ENCODE measurements around the gene FOXO4.

Gene FOXO4

DNA sequence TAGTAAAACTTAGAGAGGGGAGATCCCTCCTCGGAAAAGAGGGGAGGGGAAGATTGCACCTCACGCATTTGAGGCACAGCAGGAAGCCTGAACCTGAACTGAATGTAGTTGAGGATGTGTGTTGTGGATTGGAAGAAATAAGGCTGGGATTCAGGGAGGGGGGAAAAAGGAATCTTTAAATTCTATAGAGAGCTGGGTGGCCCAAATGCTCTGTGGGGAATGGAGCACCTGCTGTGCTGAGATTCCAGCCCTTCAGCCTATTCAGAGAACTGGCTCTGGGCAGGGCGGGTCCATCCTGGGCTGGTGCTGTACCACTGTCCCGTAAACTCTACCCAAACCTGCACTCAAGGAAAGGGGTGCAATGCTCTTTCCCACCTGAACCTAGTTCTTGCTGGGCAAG is 4.1 kb downstream of the FOXO4 start:
- no peak for DNase-seq

DNA sequence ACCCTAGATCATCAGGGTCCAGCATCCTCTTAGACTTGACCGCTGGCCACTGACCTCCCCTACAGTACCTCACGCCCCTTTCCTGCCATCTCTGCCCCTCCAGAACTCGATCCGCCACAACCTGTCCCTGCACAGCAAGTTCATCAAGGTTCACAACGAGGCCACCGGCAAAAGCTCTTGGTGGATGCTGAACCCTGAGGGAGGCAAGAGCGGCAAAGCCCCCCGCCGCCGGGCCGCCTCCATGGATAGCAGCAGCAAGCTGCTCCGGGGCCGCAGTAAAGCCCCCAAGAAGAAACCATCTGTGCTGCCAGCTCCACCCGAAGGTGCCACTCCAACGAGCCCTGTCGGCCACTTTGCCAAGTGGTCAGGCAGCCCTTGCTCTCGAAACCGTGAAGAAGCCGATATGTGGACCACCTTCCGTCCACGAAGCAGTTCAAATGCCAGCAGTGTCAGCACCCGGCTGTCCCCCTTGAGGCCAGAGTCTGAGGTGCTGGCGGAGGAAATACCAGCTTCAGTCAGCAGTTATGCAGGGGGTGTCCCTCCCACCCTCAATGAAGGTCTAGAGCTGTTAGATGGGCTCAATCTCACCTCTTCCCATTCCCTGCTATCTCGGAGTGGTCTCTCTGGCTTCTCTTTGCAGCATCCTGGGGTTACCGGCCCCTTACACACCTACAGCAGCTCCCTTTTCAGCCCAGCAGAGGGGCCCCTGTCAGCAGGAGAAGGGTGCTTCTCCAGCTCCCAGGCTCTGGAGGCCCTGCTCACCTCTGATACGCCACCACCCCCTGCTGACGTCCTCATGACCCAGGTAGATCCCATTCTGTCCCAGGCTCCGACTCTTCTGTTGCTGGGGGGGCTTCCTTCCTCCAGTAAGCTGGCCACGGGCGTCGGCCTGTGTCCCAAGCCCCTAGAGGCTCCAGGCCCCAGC is 5.2 kb downstream of the FOXO4 start:
- no peak for DNase-seq

DNA sequence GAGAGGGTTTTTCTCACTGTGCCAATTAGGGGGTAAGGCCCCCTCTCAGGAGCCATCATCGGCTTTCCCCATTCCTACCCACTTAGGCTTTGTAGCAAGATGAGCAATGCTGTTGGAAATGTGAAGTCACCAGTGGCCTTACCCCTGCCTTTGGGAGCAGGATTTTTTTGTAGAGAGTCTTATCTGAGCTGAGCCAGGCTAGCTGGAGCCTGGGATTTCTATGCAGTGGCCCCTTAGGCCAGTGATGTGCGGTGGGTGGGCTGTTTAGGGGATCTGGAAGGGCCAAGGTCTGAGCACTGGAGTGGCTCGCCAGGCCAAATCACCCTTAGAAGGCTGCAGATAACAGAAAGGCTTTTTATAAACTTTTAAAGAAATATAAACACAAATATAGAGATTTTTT is 6.6 kb downstream of the FOXO4 start:
- DNase-seq = no peak

DNA sequence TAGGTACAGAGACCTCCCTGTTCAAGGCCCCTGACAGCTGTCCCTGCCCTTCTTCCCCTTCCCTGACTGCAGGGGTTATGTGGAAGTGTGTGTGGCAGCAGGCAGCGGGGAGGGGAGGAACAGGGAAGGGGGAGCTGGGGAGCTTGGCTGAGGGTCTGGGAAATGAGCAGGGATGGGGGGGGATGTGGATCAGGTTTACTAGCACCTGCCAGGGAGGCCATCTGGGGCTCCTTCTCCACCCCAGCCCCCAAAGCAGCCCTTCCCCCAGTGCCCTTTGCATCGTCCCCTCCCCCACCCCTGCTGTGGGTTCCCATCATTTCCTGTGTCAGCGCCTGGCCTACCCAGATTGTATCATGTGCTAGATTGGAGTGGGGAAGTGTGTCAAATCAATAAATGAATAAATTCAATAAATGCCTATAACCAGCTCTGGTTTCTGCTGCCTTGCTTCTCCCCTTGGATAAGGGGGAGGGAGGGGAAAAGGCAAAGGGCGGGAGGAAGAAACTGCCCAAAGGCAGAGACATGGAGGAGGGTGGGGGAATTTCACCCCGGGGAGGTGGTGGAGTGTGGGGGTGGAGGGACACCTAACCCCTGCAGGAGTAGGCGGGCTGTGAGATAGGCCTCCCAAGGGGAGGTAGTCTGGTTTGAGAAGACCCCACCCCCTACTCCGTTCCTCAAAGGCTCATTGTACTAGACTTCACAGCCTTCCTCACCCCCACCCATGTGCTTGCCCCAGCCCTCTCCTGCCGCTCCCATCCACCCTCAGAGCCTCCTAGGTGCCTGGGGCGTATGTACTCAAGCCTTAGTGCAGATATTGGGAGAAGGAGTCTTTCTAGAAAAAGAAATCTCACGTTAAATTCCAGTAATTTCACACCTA is 7.7 kb downstream of the FOXO4 start:
- no peak for DNase-seq

DNA sequence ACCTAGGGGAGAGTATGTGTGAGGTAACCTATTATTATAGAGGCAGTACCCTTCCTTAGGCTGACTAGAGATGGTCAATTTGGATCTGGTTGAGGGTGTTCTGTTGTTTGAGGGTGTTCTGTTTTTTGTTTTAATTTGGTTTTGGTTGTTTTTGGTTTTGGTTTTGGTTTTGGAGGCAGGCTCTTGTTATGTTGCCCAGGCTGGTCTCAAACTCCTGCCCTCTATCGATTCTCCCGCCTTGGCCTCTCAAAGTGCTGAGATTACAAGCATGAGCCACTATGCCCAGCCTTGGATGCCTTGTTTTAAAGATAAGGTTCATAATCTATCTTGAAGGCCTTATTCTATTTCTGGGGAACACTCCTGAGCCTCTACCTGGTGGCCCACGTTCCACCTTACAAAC is 10.0 kb downstream of the FOXO4 start:
- no peak for DNase-seq

DNA sequence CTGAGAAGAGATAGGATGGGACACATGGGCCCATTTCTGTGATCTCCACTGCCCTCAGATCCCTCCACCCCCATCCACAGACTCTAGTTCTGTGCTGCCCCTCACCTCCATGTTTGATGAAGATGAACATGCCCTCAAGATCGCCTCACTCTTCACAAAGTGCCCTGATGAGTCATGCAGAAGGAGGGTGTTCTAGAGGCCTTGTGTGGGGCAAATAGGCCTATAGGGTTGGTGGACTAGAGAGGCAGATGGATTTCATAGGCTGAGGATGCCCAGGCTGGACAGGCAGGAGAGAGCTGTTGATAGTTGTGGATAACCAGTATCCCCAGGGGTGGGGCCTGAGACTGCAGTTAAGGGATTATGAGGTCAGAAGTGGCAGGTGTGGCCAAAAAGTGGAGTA is 10.8 kb downstream of the FOXO4 start, which contains the start of gene CXorf65:
CXorf65 (minus strand) TSS at position 314 of the 400 bp plus-strand sequence; CDS start at position 130, 184 bp downstream.
- no peak for DNase-seq

DNA sequence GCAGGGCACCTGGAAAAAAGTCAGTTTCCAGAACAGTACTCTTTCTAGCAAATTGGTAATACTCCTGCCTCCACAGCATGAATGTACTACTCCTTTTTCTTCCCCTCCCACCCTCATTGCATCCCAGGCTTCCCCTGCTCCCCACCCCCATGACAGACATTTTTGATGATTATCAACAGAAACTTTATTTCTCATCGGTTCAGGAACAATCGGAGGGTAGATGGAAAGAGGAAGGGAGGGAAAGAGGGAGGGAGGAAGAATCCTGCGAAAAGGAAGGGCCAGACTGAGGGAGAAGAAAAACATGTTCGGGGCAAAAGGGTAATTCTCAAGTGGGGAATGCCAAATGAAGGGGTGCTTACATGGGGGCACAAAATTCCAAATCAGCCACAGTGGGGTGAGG is 11.6 kb downstream of the FOXO4 start:
- no peak for DNase-seq

DNA sequence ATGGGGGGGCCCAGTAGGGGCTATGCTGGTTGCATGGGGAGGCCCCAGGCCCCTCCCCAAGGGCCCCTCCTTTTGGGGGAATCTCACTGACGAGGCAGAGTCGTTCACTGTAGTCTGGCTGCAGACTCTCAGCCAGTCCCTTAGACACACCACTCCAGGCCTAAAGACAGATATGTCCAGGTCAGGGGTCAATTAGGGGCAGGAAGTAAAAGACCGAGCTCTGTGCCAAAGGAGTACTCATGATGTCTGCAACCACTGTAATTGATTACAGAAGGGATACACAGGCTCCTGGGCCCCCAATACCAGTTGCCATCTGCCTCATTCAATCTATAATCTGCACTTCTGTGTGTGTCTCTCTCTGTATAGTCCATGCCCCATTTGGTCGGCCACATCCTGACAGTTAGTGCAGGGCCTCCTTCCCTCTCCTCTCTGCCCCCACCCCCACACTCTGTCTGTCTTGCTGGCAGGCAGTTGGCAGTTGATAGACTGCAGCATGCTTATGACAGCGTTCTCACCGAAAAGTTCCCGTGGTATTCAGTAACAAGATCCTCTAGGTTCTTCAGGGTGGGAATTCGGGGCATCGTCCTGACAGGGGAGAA is 12.2 kb downstream of the FOXO4 start:
- no peak for DNase-seq

DNA sequence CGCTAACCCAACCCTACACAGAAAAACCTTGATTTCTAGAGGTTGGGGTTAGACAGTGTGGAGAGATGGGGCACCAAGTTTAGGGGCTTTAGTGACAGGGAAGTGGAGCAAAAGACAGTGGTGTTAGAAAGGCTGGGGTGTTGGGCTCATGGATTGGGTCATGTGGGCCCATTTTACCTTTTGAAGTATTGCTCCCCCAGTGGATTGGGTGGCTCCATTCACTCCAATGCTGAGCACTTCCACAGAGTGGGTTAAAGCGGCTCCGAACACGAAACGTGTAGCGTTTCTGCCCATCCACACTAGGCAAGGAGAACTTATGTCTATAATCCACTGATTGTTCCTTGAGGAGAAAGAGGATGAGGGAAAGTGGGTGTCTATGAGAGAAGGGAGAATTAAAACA is 13.4 kb downstream of the FOXO4 start:
- DNase-seq = no peak

DNA sequence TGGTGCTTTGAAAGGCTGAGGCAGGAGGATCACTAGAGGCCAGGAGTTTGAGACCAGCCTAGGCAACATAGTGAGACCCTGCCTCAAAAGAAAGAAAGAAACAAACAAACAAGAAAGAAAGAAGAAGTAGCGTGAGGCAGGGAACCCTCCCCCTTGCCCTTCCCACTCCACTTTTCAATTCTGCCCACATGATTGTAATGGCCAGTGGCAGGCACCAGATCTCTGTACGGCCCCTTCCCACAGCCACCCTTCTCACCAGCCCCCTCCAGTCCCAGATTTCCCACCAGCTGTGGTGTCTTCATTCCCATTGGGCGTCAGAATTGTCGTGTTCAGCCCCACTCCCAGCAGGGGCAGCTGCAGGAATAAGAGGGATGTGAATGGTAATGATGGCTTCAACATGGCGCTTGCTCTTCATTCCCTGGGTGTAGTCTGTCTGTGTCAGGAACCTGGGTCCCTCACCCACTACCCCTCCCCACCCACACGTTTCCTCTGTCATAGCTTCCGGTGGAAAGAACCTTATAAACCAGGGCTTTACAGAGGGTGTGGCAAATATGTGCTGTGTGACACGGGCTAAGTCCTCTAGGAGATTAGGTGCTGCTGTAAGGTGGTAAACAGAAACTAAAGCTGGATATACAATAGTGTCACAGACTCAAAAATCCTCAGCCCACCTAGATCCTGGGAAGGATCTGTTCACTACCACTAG is 15.6 kb downstream of the FOXO4 start, which contains the start of gene IL2RG:
IL2RG (minus strand) TSS at position 437 of the 703 bp plus-strand sequence; CDS start at position 399, 38 bp downstream.
- no peak for DNase-seq

DNA sequence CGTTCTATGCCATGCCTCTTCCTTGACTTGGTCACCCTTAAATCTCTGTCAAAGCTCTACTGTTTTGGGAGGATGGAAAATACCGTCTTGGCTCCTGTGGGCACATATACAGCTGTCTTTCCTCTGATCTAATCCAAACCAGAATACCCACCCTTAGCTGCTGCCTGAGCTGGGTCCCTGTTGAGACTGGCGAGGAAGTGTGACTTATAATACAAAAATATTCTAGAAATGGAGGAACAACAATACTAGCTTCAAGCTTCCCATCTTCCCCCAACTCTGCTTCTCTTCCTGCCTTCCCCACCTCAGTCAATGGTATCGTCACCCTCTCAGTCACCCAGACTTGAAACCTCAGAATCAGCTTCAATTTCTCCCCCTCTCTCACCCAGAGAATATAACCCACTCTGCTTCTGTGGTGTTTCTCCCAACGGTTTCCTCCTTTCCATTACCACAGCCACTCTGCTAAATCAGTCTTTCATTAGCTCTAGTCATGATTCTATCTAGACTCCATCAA is 16.3 kb downstream of the FOXO4 start:
- no peak for DNase-seq

DNA sequence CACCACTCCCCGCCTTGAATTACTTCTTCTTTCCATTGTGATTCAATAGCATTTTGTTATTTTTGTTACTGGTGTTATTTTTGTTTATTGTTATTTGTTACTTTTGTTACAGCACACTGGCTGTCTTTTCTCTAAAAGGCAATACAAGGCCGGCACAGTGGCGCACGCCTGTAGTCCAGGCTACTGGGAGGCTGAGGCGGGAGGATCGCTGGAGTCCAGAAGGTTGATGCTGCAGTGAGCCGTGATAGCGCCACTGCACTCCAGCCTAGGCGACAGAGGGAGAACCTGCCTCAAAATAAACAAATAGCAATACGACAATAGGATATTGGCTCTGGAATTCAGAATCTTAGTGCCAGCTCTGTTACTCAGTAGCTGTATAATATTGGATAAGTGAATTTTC is 21.7 kb downstream of the FOXO4 start:
- DNase-seq = no peak

DNA sequence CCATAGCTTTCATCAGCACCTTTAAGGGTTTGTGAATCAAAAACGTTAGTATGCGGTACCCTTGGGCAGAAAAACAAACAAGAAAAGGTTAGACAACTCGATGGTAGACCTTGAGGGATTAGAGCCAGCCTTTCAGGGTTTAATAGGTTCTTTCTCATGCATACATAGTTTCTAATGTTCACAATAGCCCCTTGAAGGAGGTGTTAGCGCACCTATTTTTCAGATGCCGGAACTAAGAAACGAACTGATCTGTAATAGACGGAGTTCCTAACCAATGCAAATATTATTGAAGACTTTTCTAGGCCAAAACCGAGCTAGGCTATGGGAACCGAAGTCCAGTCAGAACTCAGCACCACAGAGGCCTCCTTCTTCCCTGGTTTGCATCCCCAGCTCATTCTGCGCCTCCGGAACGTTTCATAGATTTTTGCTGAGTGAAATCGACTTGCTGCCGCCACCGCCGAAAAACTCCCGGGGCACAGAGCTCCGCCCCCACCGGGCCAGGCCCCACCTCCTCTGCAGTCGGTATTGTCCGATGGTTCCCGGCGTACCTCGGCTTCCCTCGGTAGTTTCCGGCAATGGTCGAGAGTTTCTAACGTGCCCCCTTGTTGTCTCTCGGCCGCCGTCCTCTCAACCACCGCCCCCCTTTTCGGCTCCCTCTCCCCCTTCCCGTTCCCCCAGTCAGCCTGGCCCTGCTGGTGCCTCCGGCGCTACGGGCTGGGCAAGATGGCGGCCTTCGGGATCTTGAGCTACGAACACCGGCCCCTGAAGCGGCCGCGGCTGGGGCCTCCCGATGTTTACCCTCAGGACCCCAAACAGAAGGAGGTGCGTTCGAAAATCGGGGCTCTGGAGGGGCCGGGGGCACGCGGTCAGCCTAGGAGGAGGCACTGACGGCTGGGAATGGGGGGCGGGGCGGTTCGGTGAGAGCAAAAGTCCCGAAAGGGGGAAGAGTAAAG is 22.7 kb downstream of the FOXO4 start, which contains the start of gene MED12:
MED12 (plus strand) TSS at position 565 of the 953 bp plus-strand sequence; CDS start at position 724, 159 bp downstream.
- DNase-seq = peak; percentile 78

DNA sequence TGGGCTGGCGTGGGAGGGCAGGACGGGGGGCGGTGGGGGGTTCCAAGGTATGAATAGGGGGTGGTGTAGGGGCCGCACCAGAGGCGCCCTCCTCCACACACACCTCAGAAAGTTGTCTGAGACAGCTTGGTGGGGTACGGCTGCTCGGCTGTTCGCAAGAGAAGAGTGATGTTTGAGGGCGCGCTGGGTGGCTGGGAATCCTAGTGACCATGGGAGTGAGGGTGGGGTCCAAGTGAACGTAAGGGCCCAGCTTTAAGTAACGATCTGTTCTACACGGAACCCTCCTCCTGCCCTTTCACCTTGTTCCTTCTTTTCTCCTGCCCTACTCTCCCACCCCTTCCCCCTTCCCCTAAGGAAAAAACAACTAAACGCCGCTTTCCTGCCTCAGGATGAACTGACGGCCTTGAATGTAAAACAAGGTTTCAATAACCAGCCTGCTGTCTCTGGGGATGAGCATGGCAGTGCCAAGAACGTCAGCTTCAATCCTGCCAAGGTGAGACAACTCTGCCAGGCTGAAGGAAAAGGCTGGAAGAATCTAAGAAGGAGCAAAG is 23.4 kb downstream of the FOXO4 start:
- DNase-seq = no peak

DNA sequence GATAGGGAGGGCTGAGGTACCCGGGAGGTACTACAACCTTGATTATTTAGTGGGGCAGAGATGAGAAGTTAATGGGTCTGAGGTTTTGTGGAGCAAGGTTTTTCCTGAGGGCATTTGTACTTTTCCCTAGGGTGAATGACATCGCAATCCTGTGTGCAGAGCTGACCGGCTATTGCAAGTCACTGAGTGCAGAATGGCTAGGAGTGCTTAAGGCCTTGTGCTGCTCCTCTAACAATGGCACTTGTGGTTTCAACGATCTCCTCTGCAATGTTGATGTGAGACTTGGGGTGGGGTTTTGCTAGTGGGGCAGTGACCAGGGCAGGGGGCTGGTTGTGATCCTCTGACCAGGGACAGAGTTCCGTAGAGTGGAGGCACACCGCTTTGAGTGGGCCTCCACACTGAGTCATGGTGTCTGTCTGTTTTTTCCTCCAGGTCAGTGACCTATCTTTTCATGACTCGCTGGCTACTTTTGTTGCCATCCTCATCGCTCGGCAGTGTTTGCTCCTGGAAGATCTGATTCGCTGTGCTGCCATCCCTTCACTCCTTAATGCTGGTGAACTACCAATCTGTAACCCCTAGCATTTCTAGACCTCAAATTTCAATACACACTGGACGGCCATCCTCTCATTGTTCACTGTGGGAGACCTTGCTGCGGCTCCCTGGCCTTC is 32.6 kb downstream of the FOXO4 start:
- no peak for DNase-seq

DNA sequence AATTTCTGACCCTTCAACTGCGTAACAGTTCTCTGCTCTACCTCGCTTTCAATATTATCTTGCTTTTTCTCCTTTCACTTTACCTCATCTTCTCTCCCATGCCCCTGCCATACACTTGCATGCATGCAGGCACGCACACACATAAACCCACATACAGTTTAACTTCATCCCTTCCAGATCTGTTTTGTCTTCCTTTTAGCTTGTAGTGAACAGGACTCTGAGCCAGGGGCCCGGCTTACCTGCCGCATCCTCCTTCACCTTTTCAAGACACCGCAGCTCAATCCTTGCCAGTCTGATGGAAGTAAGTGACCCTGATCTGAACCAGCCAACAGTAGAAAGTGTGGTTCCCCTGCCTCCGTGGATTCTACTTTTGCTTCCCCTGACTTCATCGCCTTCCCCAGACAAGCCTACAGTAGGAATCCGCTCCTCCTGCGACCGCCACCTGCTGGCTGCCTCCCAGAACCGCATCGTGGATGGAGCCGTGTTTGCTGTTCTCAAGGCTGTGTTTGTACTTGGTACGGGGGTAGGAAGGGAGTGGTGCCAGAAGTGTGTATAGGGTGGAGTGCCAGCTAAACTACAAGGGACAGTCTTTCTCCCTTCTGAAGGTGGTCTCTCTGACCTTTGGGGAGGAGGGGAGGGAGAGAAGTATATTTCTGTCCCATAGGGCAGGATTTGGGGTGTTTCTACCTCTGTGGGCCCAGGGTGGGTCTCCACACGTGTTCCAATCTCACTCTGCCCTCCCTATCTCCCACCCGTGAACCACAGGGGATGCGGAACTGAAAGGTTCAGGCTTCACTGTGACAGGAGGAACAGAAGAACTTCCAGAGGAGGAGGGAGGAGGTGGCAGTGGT is 33.5 kb downstream of the FOXO4 start:
- peak; percentile 2 for DNase-seq

DNA sequence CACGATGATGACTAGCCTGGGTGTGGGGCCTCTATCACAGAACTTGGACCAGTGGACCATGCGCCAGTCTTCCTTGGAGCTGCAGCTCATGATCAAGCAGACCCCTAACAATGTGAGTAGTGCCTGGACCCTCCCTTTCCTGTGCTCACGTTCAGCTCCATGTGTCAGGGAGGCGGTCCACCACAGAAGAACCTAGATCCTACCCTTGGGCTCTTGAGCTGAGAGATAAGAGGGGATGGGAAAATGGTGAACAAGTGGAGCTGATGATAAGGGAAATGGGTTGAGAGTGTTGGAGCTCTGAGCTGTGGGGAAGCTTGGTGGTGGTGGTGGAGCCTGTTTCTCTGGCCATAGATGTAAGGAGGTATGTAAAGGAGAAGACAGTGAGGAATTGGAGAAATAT is 35.9 kb downstream of the FOXO4 start:
- no peak for DNase-seq

DNA sequence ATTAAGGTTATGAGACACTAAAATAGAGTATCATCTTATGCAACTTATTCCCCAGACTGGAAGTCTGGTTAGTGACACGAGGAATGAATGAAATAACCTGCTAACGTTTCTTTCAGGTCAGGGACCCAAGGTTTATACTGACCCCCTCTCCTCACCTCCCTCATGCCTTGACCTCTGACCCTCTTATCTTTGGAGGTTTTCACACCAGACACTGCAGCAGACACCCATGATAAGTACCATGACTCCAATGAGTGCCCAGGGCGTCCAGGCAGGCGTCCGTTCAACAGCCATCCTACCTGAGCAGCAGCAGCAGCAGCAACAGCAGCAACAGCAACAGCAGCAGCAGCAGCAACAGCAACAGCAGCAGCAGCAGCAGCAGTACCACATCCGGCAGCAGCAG is 44.8 kb downstream of the FOXO4 start:
- no peak for DNase-seq

DNA sequence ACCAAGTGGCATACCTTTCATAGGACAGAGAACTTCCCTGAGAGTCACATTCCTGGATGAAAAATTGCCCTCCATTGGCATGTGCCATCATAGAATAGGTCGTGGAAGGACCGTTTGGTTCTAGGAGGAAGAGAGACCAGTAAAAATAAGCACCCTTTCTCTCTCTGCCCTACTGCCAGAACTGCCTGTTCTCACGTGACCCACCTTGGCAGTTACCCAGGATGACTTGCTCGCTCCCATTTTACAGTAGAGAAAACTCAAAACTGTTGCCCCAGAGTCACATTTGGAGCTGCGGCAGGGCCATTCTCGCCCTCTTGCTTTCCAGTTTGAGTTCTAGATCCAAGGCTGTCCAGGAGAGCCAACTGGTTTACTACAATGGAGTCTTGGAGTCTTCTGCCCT is 47.9 kb downstream of the FOXO4 start:
- DNase-seq = no peak

Measured in NCI-H1105 treated with DMSO at 0.1 percent for 48 hours (cell line).